ENCODE results near the gene CDC42. TPM values are rescaled to one million over a fixed set of nuclear protein-coding genes. Genes with fewer than 3 reads are reported as not detected.

CDC42 gene
- total RNA-seq, 1 donor: 525 TPM

- no peak for TF ChIP-seq CTCF (IDR thresholded peaks at IDR 0.05; ENCODE audit: insufficient read depth, low read length)
- DNase-seq (ENCODE audit: low read depth): no peak
- no peak overlapping the region for H3K4me3 ChIP-seq (ENCODE audit: low read depth, low read length)
Measured at GRCh38 chr1:22051607-22052114, 848 bp upstream of the CDC42 start.

GRCh38 chr1:22053017-22053860 is 730 bp downstream of the CDC42 start:
- DNase-seq (ENCODE audit: low read depth): peak; percentile 83
- H3K4me3 ChIP-seq (ENCODE audit: low read depth, low read length): peak overlapping the region; percentile 92
- TF ChIP-seq CTCF (IDR thresholded peaks at IDR 0.05; ENCODE audit: insufficient read depth, low read length): no peak

GRCh38 chr1:22053861-22054770 is 1.6 kb downstream of the CDC42 start:
- H3K4me3 ChIP-seq (ENCODE audit: low read depth, low read length): peak overlapping the region; percentile 92
- no peak for DNase-seq (ENCODE audit: low read depth)
- TF ChIP-seq CTCF (IDR thresholded peaks at IDR 0.05; ENCODE audit: insufficient read depth, low read length): no peak

- H3K4me3 ChIP-seq (ENCODE audit: low read depth, low read length): peak overlapping the region; percentile 14
- no peak for TF ChIP-seq CTCF (IDR thresholded peaks at IDR 0.05; ENCODE audit: insufficient read depth, low read length)
Measured at GRCh38 chr1:22055463-22055862, 3.0 kb downstream of the CDC42 start.

GRCh38 chr1:22056043-22056442 is 3.5 kb downstream of the CDC42 start:
- no peak for DNase-seq (ENCODE audit: low read depth)
- no peak for TF ChIP-seq CTCF (IDR thresholded peaks at IDR 0.05; ENCODE audit: insufficient read depth, low read length)
- H3K4me3 ChIP-seq (ENCODE audit: low read depth, low read length): no peak overlapping the region

More at GRCh38 chr1:22055463-22055862, 3.0 kb downstream of the CDC42 start:
- DNase-seq (ENCODE audit: low read depth): no peak

GRCh38 chr1:22056936-22057335 is 4.4 kb downstream of the CDC42 start:
- no peak for DNase-seq (ENCODE audit: low read depth)
- TF ChIP-seq CTCF (IDR thresholded peaks at IDR 0.05; ENCODE audit: insufficient read depth, low read length): no peak
- H3K4me3 ChIP-seq (ENCODE audit: low read depth, low read length): no peak overlapping the region
